Measurements from ENCODE around the gene GALNT9.

GRCh38 chr12:132263451-132264049, 65.8 kb downstream of the GALNT9 start:
- no peak for TF ChIP-seq POLR2A (IDR thresholded peaks at IDR 0.05)
- no peak for TF ChIP-seq CTCF (IDR thresholded peaks at IDR 0.05)

Data from sigmoid colon (tissue), 3 donors.